ENCODE results near the gene PTCH1. TPM values are rescaled to one million over a fixed set of nuclear protein-coding genes. Genes with fewer than 3 reads are reported as not detected.

The PTCH1 gene
- total and polyA plus RNA-seq, 2 donors (not counting 1 experiment from before 2014, with no cell fraction given), result 3.5 to 13.8 TPM

- Histone ChIP-seq H3K4me2 (replicated peaks; ENCODE audit: low read depth, low read length, poor library complexity, severe bottlenecking) (peak overlapping the region; percentile 94), H3K9ac (ENCODE audit: low read length) (peak overlapping the region; percentile 73), H4K20me1 (ENCODE audit: control insufficient read depth, insufficient read depth, low read length, poor library complexity, severe bottlenecking) (no peaks in the 10 kb centered on the region), H3K27ac (ENCODE audit: low read length in 2 of 2) (no peak overlapping the region), H3K4me1 (ENCODE audit: control insufficient read depth in 2 of 2, insufficient read depth in 2 of 2, low read length in 2 of 2) (peaks cover 52 to 53% of the 10 kb centered on the region in 2 donors), H3K36me3 (replicated peaks in 1 of 2; ENCODE audit: control extremely low read depth in 1 of 2, control insufficient read depth in 1 of 2, extremely low read depth in 1 of 2, insufficient read depth in 2 of 2, low read length in 1 of 2) (no peaks in the 10 kb centered on the region), H3K79me2 (ENCODE audit: control insufficient read depth, insufficient read depth, low read length) (no peaks in the 10 kb centered on the region), H3K4me3 (ENCODE audit: control extremely low read depth in 1 of 5, extremely low read depth in 1 of 5, insufficient read depth in 1 of 5, low read depth in 2 of 5, low read length in 4 of 5) (peak overlapping the region in 4 of 5 experiments; percentile 37 to 78 (median 56)), H3K27me3 (replicated peaks in 1 of 4; ENCODE audit: control extremely low read depth in 1 of 4, control insufficient read depth in 3 of 4, insufficient read depth in 4 of 4, low read length in 3 of 4) (peaks cover 0 to 73% (median 54%) of the 10 kb centered on the region in 4 experiments), H2AFZ (ENCODE audit: insufficient read depth, low read depth, low read length, poor library complexity, severe bottlenecking) (peak overlapping the region; percentile 65), H3K9me3 (ENCODE audit: control extremely low read depth in 1 of 3, control insufficient read depth in 2 of 3, insufficient read depth in 1 of 3, low read length in 2 of 3) (peaks cover 0 to 31% (median 0%) of the 10 kb centered on the region in 3 donors)
- ChIA-PET POLR2A (no interaction called here), CTCF (no interaction called here)
- Mint-ChIP-seq H3K4me1 (peaks cover 48% of the 10 kb centered on the region), H3K9me3 (ENCODE audit: insufficient read depth) (no peaks in the 10 kb centered on the region), H3K4me3 (peak overlapping the region; percentile 86), H3K27ac (peak overlapping the region; percentile 67), H3K27me3 (peaks cover 50% of the 10 kb centered on the region)
- intact Hi-C loops (cut with micrococcal nuclease), result no loop called here
- WGBS (ENCODE audit: insufficient coverage), result 0% methylated on average over 1 of the region's 6 CpGs
- DNase-seq (peak; percentile 48), ATAC-seq (ENCODE audit: low read depth) (no peak)
- no peak for TF ChIP-seq EZH2 (IDR thresholded peaks at IDR 0.05; ENCODE audit: borderline replicate concordance, insufficient read depth, low read depth, low read length, poor library complexity, severe bottlenecking)
- TF ChIP-seq, protein P1, sequence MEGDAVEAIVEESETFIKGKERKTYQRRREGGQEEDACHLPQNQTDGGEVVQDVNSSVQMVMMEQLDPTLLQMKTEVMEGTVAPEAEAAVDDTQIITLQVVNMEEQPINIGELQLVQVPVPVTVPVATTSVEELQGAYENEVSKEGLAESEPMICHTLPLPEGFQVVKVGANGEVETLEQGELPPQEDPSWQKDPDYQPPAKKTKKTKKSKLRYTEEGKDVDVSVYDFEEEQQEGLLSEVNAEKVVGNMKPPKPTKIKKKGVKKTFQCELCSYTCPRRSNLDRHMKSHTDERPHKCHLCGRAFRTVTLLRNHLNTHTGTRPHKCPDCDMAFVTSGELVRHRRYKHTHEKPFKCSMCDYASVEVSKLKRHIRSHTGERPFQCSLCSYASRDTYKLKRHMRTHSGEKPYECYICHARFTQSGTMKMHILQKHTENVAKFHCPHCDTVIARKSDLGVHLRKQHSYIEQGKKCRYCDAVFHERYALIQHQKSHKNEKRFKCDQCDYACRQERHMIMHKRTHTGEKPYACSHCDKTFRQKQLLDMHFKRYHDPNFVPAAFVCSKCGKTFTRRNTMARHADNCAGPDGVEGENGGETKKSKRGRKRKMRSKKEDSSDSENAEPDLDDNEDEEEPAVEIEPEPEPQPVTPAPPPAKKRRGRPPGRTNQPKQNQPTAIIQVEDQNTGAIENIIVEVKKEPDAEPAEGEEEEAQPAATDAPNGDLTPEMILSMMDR (IDR thresholded peaks at IDR 0.05), result no peak
Observed at GRCh38 chr9:95511616-95511931, 5.2 kb downstream of the PTCH1 start.

GRCh38 chr9:95510709-95511615 is 5.8 kb downstream of the PTCH1 start:
- Mint-ChIP-seq H3K4me3 (peak overlapping the region; percentile 87), H3K27ac (peak overlapping the region; percentile 67), H3K27me3 (peaks cover 47% of the 10 kb centered on the region), H3K9me3 (ENCODE audit: insufficient read depth) (no peaks in the 10 kb centered on the region), H3K4me1 (peaks cover 47% of the 10 kb centered on the region)
- H3K9me3 ChIP-seq (ENCODE audit: control extremely low read depth in 1 of 3, control insufficient read depth in 2 of 3, insufficient read depth in 1 of 3, low read length in 2 of 3), result peaks cover 0 to 31% (median 0%) of the 10 kb centered on the region in 3 donors
- H3K4me2 ChIP-seq (replicated peaks; ENCODE audit: low read depth, low read length, poor library complexity, severe bottlenecking), result peak overlapping the region; percentile 94
- POLR2A ChIA-PET, result no interaction called here
- H3K4me1 ChIP-seq (ENCODE audit: control insufficient read depth in 2 of 2, insufficient read depth in 2 of 2, low read length in 2 of 2), result peaks cover 54 to 55% of the 10 kb centered on the region in 2 donors
- CTCF ChIA-PET, result no interaction called here
- H2AFZ ChIP-seq (ENCODE audit: insufficient read depth, low read depth, low read length, poor library complexity, severe bottlenecking), result peak overlapping the region; percentile 65
- peaks cover 0 to 74% (median 55%) of the 10 kb centered on the region in 4 experiments for H3K27me3 ChIP-seq (replicated peaks in 1 of 4; ENCODE audit: control extremely low read depth in 1 of 4, control insufficient read depth in 3 of 4, insufficient read depth in 4 of 4, low read length in 3 of 4)
- no peak overlapping the region for H3K27ac ChIP-seq (ENCODE audit: low read length in 2 of 2)
- intact Hi-C loops (cut with micrococcal nuclease), result loop anchor here (1.0 kb wide), 1 partner anchor 17 kb away; no protein-coding TSS in a partner anchor
- H4K20me1 ChIP-seq (ENCODE audit: control insufficient read depth, insufficient read depth, low read length, poor library complexity, severe bottlenecking), result no peaks in the 10 kb centered on the region
- under 1% methylated on average over 94 of the region's 102 CpGs for WGBS (ENCODE audit: insufficient coverage)
- no peaks in the 10 kb centered on the region for H3K36me3 ChIP-seq (replicated peaks in 1 of 2; ENCODE audit: control extremely low read depth in 1 of 2, control insufficient read depth in 1 of 2, extremely low read depth in 1 of 2, insufficient read depth in 2 of 2, low read length in 1 of 2)
- peak overlapping the region; percentile 73 for H3K9ac ChIP-seq (ENCODE audit: low read length)
- peak overlapping the region; percentile 17 to 78 (median 56) for H3K4me3 ChIP-seq (ENCODE audit: control extremely low read depth in 1 of 5, extremely low read depth in 1 of 5, insufficient read depth in 1 of 5, low read depth in 2 of 5, low read length in 4 of 5)
- DNase-seq (peak; percentile 75), ATAC-seq (ENCODE audit: low read depth) (peak; percentile 35)
- no peaks in the 10 kb centered on the region for H3K79me2 ChIP-seq (ENCODE audit: control insufficient read depth, insufficient read depth, low read length)
- no peak for TF ChIP-seq EZH2 (IDR thresholded peaks at IDR 0.05; ENCODE audit: borderline replicate concordance, insufficient read depth, low read depth, low read length, poor library complexity, severe bottlenecking)
- TF ChIP-seq, protein P1 (IDR thresholded peaks at IDR 0.05), result no peak

All from B cell (primary cell).